Ishikawa (cell line): ENCODE data around the gene RRAD.

Experiments
- CEBPB ChIP-seq: IDR thresholded peaks from 2 replicates; pipeline ENCODE4 v1.6.1; 2012
- RAD21 ChIP-seq: IDR thresholded peaks from 2 replicates; pipeline ENCODE4 v1.6.1; 2012; ENCODE audit warnings: low read depth
- TEAD4 ChIP-seq: IDR thresholded peaks from 2 replicates; pipeline ENCODE4 v1.6.1; 2012
- YY1 ChIP-seq: IDR thresholded peaks from 2 replicates; pipeline ENCODE4 v1.6.1; 2012; ENCODE audit warnings: low read depth
- TF ChIP-seq, protein P1 (sequence below): IDR thresholded peaks from 2 replicates; pipeline ENCODE4 v1.6.1; 2012; ENCODE audit warnings: low read depth, mild to moderate bottlenecking

DNA sequence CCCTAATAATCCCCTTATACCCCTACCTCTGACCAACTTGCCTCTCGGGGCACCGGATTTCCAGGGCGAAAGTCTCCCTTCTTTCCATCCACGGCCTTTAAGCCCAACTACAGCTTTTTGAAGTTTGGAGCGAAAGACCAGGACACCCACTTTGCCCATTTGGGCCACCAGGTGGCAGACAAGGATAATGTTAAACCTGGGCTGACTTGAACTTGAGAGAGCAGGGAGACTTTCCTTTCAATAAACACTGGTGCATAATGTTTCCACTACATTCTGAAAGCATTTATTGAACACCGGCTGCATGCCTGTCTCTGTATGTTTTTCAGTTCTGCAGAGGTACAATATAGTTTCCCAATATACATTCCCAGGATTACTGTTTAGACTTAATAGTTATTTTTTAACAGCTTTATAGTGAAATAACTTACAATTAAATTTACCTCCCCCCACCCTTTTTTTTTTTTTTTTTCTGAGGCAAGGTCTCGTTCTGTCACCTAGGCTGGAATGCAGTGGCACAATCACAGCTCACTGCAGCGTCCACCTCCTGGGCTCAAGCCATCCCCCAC is 28.8 kb upstream of the RRAD start:
- TF ChIP-seq TEAD4: no peak
- TF ChIP-seq RAD21: peak; percentile 90
- TF ChIP-seq CEBPB: no peak
- TF ChIP-seq, protein P1, sequence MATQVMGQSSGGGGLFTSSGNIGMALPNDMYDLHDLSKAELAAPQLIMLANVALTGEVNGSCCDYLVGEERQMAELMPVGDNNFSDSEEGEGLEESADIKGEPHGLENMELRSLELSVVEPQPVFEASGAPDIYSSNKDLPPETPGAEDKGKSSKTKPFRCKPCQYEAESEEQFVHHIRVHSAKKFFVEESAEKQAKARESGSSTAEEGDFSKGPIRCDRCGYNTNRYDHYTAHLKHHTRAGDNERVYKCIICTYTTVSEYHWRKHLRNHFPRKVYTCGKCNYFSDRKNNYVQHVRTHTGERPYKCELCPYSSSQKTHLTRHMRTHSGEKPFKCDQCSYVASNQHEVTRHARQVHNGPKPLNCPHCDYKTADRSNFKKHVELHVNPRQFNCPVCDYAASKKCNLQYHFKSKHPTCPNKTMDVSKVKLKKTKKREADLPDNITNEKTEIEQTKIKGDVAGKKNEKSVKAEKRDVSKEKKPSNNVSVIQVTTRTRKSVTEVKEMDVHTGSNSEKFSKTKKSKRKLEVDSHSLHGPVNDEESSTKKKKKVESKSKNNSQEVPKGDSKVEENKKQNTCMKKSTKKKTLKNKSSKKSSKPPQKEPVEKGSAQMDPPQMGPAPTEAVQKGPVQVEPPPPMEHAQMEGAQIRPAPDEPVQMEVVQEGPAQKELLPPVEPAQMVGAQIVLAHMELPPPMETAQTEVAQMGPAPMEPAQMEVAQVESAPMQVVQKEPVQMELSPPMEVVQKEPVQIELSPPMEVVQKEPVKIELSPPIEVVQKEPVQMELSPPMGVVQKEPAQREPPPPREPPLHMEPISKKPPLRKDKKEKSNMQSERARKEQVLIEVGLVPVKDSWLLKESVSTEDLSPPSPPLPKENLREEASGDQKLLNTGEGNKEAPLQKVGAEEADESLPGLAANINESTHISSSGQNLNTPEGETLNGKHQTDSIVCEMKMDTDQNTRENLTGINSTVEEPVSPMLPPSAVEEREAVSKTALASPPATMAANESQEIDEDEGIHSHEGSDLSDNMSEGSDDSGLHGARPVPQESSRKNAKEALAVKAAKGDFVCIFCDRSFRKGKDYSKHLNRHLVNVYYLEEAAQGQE: no peak
- TF ChIP-seq YY1: no peak
